Type B pancreatic cell (in vitro differentiated cells): Measurements from ENCODE around the gene ELOVL5. TPM values are rescaled to one million over a fixed set of nuclear protein-coding genes. Genes with fewer than 3 reads are reported as not detected.

Experiments used
- DNase-seq: peaks from one replicate; pipeline ENCODE4 v3.0.0; 2021; ENCODE audit warnings: mixed read lengths; ENCODE audit not compliant: unreplicated experiment; ENCODE audit errors: extremely low spot score
- H3K27ac Mint-ChIP-seq: 2 replicates; pipeline ENCODE4 v1.8.0; 2021; ENCODE audit warnings: mild to moderate bottlenecking, mixed read lengths
- H3K27me3 Mint-ChIP-seq: 2 replicates; pipeline ENCODE4 v1.8.0; 2021; ENCODE audit warnings: mixed read lengths
- H3K36me3 Mint-ChIP-seq: 2 replicates; pipeline ENCODE4 v1.8.0; 2021; ENCODE audit warnings: mixed read lengths
- H3K4me1 Mint-ChIP-seq: one replicate; pipeline ENCODE4 v1.8.0; 2021; ENCODE audit warnings: mixed read lengths; ENCODE audit not compliant: unreplicated experiment
- H3K4me3 Mint-ChIP-seq: 2 replicates; pipeline ENCODE4 v1.8.0; 2021; ENCODE audit warnings: mild to moderate bottlenecking, mixed read lengths
- H3K9me3 Mint-ChIP-seq: 2 replicates; pipeline ENCODE4 v1.8.0; 2021; ENCODE audit warnings: mixed read lengths
- total RNA-seq: library from RNA; stranded (reverse); gene quantifications from 2 replicates; pipeline ENCODE4 v1.2.1, GENCODE V29; 2021; ENCODE audit warnings: low replicate concordance
- TF ChIP-seq, protein P1 (sequence below): fragments of 200-600 bp; sonication (generic); conservative IDR thresholded peaks from 2 replicates; pipeline ENCODE4 v1.5.0; 2021; ENCODE audit warnings: antibody characterized with exemption, mild to moderate bottlenecking

ELOVL5 gene
- total RNA-seq, 1 donor from 2014 or later, result 103 TPM

DNA sequence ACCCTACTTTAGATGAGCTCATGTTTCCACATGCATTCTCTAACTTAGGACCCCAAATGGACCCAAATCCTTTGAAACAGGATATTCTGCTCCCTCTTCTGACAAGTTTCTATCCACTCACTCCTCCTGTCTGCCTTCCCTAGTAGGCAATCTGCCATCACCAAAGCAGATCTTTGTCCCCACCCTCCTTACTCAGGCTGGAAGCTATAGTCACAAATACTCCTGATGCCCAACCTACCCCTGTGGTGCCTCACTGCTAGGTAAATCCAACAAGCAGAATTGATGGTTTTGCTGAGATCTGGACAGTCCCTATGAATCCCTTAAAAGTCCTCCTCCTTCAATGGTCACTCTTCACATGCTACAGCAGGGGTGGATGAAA, 21.7 kb downstream of the ELOVL5 start:
- TF ChIP-seq, protein P1, sequence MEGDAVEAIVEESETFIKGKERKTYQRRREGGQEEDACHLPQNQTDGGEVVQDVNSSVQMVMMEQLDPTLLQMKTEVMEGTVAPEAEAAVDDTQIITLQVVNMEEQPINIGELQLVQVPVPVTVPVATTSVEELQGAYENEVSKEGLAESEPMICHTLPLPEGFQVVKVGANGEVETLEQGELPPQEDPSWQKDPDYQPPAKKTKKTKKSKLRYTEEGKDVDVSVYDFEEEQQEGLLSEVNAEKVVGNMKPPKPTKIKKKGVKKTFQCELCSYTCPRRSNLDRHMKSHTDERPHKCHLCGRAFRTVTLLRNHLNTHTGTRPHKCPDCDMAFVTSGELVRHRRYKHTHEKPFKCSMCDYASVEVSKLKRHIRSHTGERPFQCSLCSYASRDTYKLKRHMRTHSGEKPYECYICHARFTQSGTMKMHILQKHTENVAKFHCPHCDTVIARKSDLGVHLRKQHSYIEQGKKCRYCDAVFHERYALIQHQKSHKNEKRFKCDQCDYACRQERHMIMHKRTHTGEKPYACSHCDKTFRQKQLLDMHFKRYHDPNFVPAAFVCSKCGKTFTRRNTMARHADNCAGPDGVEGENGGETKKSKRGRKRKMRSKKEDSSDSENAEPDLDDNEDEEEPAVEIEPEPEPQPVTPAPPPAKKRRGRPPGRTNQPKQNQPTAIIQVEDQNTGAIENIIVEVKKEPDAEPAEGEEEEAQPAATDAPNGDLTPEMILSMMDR, result no peak
- no peak overlapping the region for H3K4me3 Mint-ChIP-seq
- DNase-seq, result no peak
- H3K27me3 Mint-ChIP-seq, result no peaks in the 10 kb centered on the region
- no peaks in the 10 kb centered on the region for H3K9me3 Mint-ChIP-seq
- H3K36me3 Mint-ChIP-seq, result peaks cover 14% of the 10 kb centered on the region
- H3K4me1 Mint-ChIP-seq, result peaks cover 21% of the 10 kb centered on the region
- H3K27ac Mint-ChIP-seq, result peak overlapping the region; percentile 16

DNA sequence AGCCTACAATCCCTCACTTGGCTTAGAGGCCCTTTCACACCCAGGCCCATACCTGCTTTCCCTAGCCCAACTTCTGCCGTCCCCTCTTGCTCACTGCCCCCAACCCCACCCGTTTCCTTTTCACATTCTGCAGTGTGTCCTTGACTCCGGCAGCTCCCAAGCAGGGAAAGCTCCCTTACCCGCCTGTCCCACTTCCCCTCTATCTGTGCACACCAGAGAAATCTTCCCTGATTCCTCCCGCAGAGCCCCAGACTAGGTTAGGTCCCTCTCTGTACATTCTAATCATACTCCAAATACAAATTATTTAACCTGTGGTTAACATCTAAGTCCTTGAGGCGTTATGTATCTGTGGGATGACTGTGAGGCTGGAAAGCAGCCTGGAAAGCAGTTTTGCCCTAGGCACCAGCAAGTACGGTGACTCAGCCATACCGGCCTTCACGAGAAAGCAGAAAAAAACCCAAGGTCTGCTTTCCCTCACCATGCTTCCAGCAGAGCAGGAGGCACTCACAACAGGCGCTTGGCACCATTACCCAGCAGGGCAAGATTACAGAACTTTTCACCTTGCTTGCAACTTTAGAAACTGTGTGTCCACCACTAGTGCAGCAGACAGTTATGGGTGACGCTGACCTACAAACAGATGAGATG, 22.3 kb downstream of the ELOVL5 start:
- no peak for DNase-seq
- Mint-ChIP-seq H3K27me3 (no peaks in the 10 kb centered on the region), H3K36me3 (peaks cover 10% of the 10 kb centered on the region), H3K9me3 (no peaks in the 10 kb centered on the region), H3K4me1 (peaks cover 26% of the 10 kb centered on the region), H3K4me3 (no peak overlapping the region), H3K27ac (peak overlapping the region; percentile 76)
- TF ChIP-seq, protein P1, result no peak

DNA sequence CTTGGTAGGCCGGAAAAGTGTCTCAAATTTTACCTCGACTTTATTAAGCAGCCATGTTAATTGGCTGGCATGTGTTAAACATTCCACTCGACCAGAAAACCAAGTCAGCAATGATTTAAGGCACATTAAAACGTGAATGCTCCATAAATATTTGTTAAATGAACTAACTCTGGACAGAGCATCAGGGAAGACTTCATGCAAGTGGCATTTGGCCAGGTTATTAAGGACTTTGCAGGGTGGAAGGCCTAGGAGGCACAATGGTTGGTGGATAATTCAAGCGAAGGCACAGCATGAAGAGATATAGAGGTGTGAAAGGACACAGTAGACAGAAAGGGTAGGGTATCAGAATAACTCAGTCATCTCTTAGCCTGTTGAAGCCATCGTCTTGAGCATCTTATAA, 23.0 kb downstream of the ELOVL5 start:
- no peaks in the 10 kb centered on the region for H3K27me3 Mint-ChIP-seq

DNA sequence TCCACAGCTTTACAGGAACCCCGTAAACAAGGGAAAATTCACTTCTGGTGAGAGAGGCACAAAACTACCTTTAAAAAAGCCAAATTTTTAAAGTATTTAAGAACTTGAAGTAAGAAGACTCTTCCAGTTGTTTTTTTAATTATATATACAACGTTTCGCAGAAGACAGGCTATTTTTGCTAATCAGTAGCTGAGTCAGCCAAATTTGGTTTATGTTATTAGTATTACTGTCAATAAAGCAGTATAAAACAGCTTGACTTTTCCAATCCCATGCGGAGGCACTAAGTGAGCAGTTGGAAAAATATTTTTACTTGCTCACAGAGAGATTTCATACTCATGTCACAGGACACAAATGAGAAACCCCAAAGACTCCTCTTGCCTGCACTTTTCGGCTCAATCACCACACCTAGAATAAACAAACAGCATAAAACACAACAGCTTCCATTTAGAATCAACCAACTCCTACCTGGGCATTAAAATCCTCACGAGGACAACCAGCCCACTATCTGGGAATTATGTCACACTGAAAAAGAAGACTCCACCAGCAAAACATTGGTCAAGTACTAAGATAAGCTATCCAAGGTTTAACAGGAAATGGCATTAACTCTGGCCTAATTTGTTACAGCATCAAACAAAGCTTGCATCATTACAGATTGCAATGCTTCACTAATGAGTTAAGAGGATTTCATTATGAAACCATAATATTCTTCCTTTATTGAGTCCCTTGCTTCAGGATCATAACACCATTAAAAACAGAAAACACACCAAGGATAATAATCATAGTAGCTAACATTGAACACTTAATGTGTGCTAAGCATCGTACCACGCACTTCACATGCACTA, 26.3 kb downstream of the ELOVL5 start:
- TF ChIP-seq, protein P1, result no peak
- peaks cover 18% of the 10 kb centered on the region for H3K36me3 Mint-ChIP-seq
- H3K4me3 Mint-ChIP-seq, result no peak overlapping the region
- H3K27ac Mint-ChIP-seq, result peak overlapping the region; percentile 36
- no peak for DNase-seq
- H3K9me3 Mint-ChIP-seq, result no peaks in the 10 kb centered on the region
- no peaks in the 10 kb centered on the region for H3K27me3 Mint-ChIP-seq
- peaks cover 21% of the 10 kb centered on the region for H3K4me1 Mint-ChIP-seq

More for the DNA sequence above, 23.0 kb downstream of the ELOVL5 start:
- DNase-seq, result no peak
- no peak overlapping the region for H3K27ac Mint-ChIP-seq
- TF ChIP-seq, protein P1, result no peak
- H3K4me1 Mint-ChIP-seq, result peaks cover 26% of the 10 kb centered on the region
- H3K4me3 Mint-ChIP-seq, result no peak overlapping the region
- H3K36me3 Mint-ChIP-seq, result peaks cover 7% of the 10 kb centered on the region
- no peaks in the 10 kb centered on the region for H3K9me3 Mint-ChIP-seq

DNA sequence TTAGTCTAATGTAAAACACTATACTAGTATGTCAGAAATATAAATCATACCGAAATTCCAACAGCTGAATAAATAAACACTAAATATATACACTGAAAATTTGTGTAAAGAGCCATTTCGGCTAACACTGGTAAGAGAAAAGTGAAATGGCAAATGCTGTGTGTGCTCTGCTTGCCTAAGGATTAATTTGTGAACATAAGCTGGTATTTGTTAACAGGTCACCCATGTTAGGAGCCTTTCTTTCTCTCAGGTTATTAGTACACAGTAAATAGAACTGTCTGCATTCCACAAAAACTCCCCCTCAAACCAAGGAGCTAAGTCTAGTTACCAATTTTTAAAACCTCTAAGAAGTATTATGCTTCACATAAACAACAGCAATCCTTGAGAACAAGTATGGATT, 27.0 kb downstream of the ELOVL5 start:
- H3K4me3 Mint-ChIP-seq, result no peak overlapping the region
- TF ChIP-seq, protein P1, result no peak
- DNase-seq, result no peak
- peaks cover 17% of the 10 kb centered on the region for H3K4me1 Mint-ChIP-seq
- peaks cover 17% of the 10 kb centered on the region for H3K36me3 Mint-ChIP-seq
- H3K27me3 Mint-ChIP-seq, result no peaks in the 10 kb centered on the region
- H3K27ac Mint-ChIP-seq, result peak overlapping the region; percentile 36
- H3K9me3 Mint-ChIP-seq, result no peaks in the 10 kb centered on the region
